ENCODE measurements around the gene KRT28.

KRT28 gene

GRCh38 chr17:40822132-40822812 lies 22.5 kb upstream of the KRT28 start, which contains the start of gene KRT10:
Gene KRT10, minus strand, starts transcription at chr17:40822614. Its CDS starts 29 bp downstream, at chr17:40822585.
- Histone ChIP-seq H3K9me3 (peaks cover 11% of the 10 kb centered on the region), H3K36me3 (no peaks in the 10 kb centered on the region), H3K27ac (no peak within 1 kb of the TSS), H3K27me3 (peaks cover 84% of the 10 kb centered on the region), H3K4me3 (ENCODE audit: low read depth in 1 of 2, low read length in 1 of 2) (no peak within 1 kb of the TSS), H3K4me1 (ENCODE audit: control insufficient read depth in 1 of 2, insufficient read depth in 1 of 2, low read depth in 1 of 2, low read length in 1 of 2) (peaks cover 0 to 3% of the 10 kb centered on the region in 2 experiments)
- TF ChIP-seq CTCF (IDR thresholded peaks at IDR 0.05) = no peak

- Histone ChIP-seq H3K4me3 (ENCODE audit: low read depth in 1 of 2, low read length in 1 of 2) (no peak overlapping the region), H3K9me3 (peaks cover 16% of the 10 kb centered on the region), H3K27ac (no peak overlapping the region), H3K36me3 (no peaks in the 10 kb centered on the region), H3K27me3 (peaks cover 84% of the 10 kb centered on the region), H3K4me1 (ENCODE audit: control insufficient read depth in 1 of 2, insufficient read depth in 1 of 2, low read depth in 1 of 2, low read length in 1 of 2) (peaks cover 0 to 3% of the 10 kb centered on the region in 2 experiments)
- TF ChIP-seq CTCF (IDR thresholded peaks at IDR 0.05) = no peak
Measured at GRCh38 chr17:40821536-40821935, 21.8 kb upstream of the KRT28 start.

- peaks cover 84% of the 10 kb centered on the region for H3K27me3 ChIP-seq
- H3K9me3 ChIP-seq = peaks cover 16% of the 10 kb centered on the region
- no peak overlapping the region for H3K27ac ChIP-seq
- H3K4me3 ChIP-seq (ENCODE audit: low read depth in 1 of 2, low read length in 1 of 2) = no peak overlapping the region
- no peak for TF ChIP-seq CTCF (IDR thresholded peaks at IDR 0.05)
- peaks cover 0 to 3% of the 10 kb centered on the region in 2 experiments for H3K4me1 ChIP-seq (ENCODE audit: control insufficient read depth in 1 of 2, insufficient read depth in 1 of 2, low read depth in 1 of 2, low read length in 1 of 2)
- H3K36me3 ChIP-seq = no peaks in the 10 kb centered on the region
Measured at GRCh38 chr17:40820228-40820838, 20.6 kb upstream of the KRT28 start.

GRCh38 chr17:40819528-40820125 lies 19.9 kb upstream of the KRT28 start:
- Histone ChIP-seq H3K27ac (peak overlapping the region; percentile 71), H3K9me3 (peaks cover 16% of the 10 kb centered on the region), H3K27me3 (peaks cover 84% of the 10 kb centered on the region), H3K4me3 (ENCODE audit: low read depth in 1 of 2, low read length in 1 of 2) (peak overlapping the region; percentile 62 to 69), H3K4me1 (ENCODE audit: control insufficient read depth in 1 of 2, insufficient read depth in 1 of 2, low read depth in 1 of 2, low read length in 1 of 2) (peaks cover 0 to 3% of the 10 kb centered on the region in 2 experiments), H3K36me3 (no peaks in the 10 kb centered on the region)
- TF ChIP-seq CTCF (IDR thresholded peaks at IDR 0.05) = no peak

- peak overlapping the region; percentile 71 for H3K27ac ChIP-seq
- TF ChIP-seq CTCF (IDR thresholded peaks at IDR 0.05) = no peak
- no peaks in the 10 kb centered on the region for H3K36me3 ChIP-seq
- peaks cover 84% of the 10 kb centered on the region for H3K27me3 ChIP-seq
- H3K4me1 ChIP-seq (ENCODE audit: control insufficient read depth in 1 of 2, insufficient read depth in 1 of 2, low read depth in 1 of 2, low read length in 1 of 2) = peaks cover 0 to 3% of the 10 kb centered on the region in 2 experiments
- peaks cover 16% of the 10 kb centered on the region for H3K9me3 ChIP-seq
- peak overlapping the region; percentile 62 to 69 for H3K4me3 ChIP-seq (ENCODE audit: low read depth in 1 of 2, low read length in 1 of 2)
Measured at GRCh38 chr17:40818733-40819527, 19.2 kb upstream of the KRT28 start.
